NOMO-1 (cell line): Measurements from ENCODE around the gene SGSM1.

Source experiments
- DNase-seq, 2 experiments: peaks; one replicate each; lab custom pipeline; 2025; ENCODE audit not compliant: unreplicated experiment in 2 of 2; lab: John Stamatoyannopoulos, UW

SGSM1 gene

DNA sequence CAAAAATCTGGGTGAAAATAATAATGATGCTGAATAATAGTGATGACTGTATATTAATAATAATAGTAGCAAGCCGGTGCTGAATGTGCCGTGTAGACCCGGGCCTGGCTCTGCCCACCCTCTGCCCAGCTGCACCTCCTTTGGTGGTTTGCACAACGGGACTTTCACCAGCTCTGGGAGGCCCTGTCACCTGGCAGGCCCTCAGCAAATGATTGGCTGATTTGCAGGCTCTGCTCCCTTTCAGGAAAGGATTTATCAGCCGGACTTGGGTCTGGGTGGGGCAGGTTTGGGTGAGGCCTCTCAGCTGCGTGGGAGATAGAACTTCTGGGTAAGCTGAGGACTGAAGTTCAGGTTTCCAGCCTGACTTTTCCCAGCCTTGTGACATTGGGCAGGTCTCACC lies 167.9 kb downstream of the SGSM1 start:
- DNase-seq: no peak

DNA sequence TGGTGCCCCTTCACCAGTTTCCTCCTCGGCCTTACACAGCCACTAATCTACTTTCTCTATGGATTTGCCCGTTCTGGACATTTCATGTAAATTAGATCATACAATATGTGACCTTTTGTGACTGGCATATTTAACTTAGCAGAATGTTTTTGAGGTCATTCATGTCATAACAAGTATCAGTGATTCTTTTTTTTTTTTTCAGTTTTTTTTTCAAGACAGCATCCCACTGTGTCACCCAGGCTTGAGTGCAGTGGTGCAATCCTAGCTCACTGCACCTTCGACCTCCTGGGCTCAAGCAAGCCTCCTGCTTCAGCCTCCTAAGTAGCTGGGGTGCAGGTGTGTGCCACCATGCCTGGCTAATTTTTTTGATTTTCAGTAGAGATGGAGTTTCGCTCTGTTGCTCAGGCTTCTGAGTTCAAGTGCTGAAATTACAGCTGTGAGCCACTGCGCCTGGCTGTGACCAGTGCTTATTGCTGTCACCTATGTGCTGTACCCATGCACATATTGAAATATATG lies 169.2 kb downstream of the SGSM1 start:
- DNase-seq: no peak

DNA sequence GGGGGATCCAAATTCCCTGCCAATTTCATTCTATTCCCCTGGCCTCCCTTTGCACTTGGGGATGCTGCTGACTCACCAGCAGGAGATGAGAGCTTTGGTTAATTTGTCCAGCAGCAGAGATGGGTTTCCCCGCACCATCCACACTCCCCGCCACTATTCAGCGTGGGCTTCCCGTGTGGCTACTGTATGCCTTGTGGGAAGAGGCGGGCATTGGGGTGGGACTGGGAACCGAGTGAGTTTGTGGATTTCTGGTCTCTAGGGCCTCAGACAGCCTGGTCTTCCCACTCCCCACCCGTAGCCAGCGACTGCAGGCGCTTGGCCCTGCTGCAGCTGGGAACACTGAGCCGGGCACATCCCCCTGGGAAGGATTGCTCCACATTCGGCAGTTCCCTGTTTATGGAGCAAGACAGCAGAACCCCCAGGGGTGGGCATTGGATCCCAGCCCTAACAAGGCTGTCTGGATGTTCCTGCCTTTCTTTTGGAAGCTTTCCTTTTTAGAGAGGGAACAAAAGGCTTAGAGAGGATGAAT lies 169.9 kb downstream of the SGSM1 start:
- DNase-seq: no peak

DNA sequence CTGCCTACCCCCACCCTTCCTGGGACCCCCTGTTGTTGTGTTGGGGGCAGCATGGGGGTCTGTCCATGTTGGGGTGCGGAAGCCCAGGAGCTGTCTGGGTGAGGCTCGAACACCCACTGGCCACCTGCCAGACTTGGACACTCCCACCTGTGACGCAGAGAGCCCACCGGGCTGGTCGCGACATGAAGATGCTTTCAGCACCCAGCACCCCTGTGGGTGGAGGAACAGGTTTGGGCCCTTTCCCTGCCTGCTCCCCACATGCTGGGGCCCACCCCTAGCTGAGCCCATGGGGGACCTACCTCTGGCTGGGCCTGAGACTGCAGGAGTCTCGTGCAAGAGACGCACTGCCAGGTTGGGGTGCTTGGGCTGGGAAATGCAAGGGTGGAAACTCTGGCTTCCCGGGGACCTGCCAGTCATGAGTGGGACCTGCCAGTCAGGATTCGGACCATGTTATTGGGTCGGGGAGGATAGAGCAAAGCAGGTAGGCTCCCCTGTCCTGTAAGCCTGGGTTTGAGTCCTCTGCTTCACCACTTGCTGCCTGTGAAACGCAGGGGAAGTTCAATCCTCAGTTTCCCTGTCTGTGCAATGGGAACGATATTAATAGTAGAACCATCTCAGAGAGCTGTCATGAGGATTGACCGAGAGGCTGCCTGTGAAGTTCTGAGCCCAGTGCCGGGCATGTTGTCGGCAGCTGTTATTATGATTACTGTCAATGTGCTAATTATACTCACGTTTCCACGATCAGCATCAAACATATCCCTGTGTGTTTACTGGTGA lies 170.6 kb downstream of the SGSM1 start:
- DNase-seq: no peak
